ENCODE data around the gene RLN3. TPM values are rescaled to one million over a fixed set of nuclear protein-coding genes. Genes with fewer than 3 reads are reported as not detected.

Gene RLN3
- total RNA-seq, 5 donors from 2014 or later (not counting 1 experiment from before 2014, with no cell fraction given): not detected

DNA sequence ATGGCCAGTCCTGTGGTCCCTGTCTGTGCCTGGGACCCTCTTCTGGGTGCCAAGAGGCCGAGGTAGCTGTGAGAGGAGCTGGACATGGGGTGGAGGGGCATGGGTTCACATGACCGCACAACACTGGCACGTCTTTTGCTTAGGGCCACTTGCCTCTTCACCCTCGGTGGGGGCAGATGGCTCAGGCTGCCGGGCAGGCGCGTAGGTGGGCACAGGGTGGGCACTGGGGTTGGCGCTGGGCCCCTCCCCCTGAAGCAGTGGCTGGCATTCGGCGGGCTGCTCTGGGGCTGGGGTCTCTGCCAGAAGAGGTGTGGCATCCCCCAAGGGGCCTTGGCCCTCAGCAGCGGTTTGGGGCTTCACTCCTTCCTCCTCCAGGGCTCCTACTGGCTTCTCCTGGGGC is 25.6 kb downstream of the RLN3 start:
- no peaks in the 10 kb centered on the region for H3K9me3 ChIP-seq
- peaks cover 8 to 27% (median 12%) of the 10 kb centered on the region in 3 donors for H3K4me1 Mint-ChIP-seq
- H3K27me3 Mint-ChIP-seq: peaks cover 9 to 10% of the 10 kb centered on the region in 2 donors
- no peak overlapping the region for H3K27ac ChIP-seq (ENCODE audit: low read length)
- no peaks in the 10 kb centered on the region for H3K9me3 Mint-ChIP-seq
- CTCF ChIA-PET: interaction anchor here in 1 of 2 donors (0.5 kb wide), 1 partner anchor 91 kb away, joined by 3 read pairs; no protein-coding TSS in a partner anchor
- peaks cover 3 to 14% of the 10 kb centered on the region in 2 experiments for H3K4me1 ChIP-seq (ENCODE audit: control insufficient read depth in 1 of 2, extremely low read depth in 1 of 2, insufficient read depth in 2 of 2, low read length in 2 of 2)
- peaks cover 16 to 46% of the 10 kb centered on the region in 2 donors for H3K36me3 ChIP-seq (ENCODE audit: control insufficient read depth in 2 of 2, extremely low read depth in 1 of 2, insufficient read depth in 1 of 2, low read length in 1 of 2)
- H3K27ac Mint-ChIP-seq: no peak overlapping the region
- DNase-seq (no peak), ATAC-seq (replicated peaks in 1 of 4) (no peak)
- H3K27me3 ChIP-seq (replicated peaks in 1 of 2; ENCODE audit: control insufficient read depth in 2 of 2, extremely low read depth in 1 of 2, insufficient read depth in 2 of 2, low read length in 1 of 2): peaks cover 2 to 21% of the 10 kb centered on the region in 2 experiments
- no peak overlapping the region for H3K4me3 ChIP-seq (ENCODE audit: control insufficient read depth in 1 of 2, extremely low read depth in 1 of 2, low read length in 1 of 2)
- H3K4me3 Mint-ChIP-seq: no peak overlapping the region
- H3K36me3 Mint-ChIP-seq: peaks cover 26% of the 10 kb centered on the region
- POLR2A ChIA-PET: no interaction called here
- 93% methylated on average over 10 of the region's 11 CpGs for WGBS (ENCODE audit: insufficient coverage)

DNA sequence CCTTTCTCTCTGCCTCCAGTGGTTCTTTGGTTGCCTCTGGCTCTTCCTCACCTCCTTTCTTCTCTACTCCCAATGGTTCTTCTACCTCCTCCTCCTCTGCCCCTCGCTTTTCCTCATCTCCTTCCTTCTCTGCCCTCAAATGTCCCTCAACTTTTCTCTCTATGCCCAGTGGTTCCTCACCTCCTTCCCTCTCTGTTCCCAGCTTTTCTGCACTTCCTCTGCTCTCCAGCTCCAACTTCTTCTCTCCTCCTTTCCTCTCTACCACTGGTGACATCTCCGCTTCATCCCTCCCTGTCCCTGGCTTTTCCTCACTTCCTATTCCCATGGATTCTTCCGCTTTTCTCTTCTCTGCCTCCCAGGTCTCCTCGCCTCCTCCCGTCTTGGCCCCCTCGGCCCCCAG is 26.2 kb downstream of the RLN3 start:
- Histone ChIP-seq H3K27me3 (replicated peaks in 1 of 2; ENCODE audit: control insufficient read depth in 2 of 2, extremely low read depth in 1 of 2, insufficient read depth in 2 of 2, low read length in 1 of 2) (peaks cover 2 to 27% of the 10 kb centered on the region in 2 experiments), H3K4me3 (ENCODE audit: control insufficient read depth in 1 of 2, extremely low read depth in 1 of 2, low read length in 1 of 2) (no peak overlapping the region), H3K27ac (ENCODE audit: low read length) (no peak overlapping the region), H3K9me3 (no peaks in the 10 kb centered on the region), H3K36me3 (ENCODE audit: control insufficient read depth in 2 of 2, extremely low read depth in 1 of 2, insufficient read depth in 1 of 2, low read length in 1 of 2) (peaks cover 16 to 40% of the 10 kb centered on the region in 2 donors), H3K4me1 (ENCODE audit: control insufficient read depth in 1 of 2, extremely low read depth in 1 of 2, insufficient read depth in 2 of 2, low read length in 2 of 2) (peaks cover 3 to 20% of the 10 kb centered on the region in 2 experiments)
- H3K36me3 Mint-ChIP-seq: peaks cover 23% of the 10 kb centered on the region
- peaks cover 14 to 32% (median 18%) of the 10 kb centered on the region in 3 donors for H3K4me1 Mint-ChIP-seq
- peaks cover 14 to 16% of the 10 kb centered on the region in 2 donors for H3K27me3 Mint-ChIP-seq
- H3K9me3 Mint-ChIP-seq: no peaks in the 10 kb centered on the region
- DNase-seq: no peak
- ChIA-PET POLR2A (no interaction called here), CTCF (no interaction called here)
- no peak for ATAC-seq (replicated peaks in 1 of 4)
- H3K27ac Mint-ChIP-seq: peak overlapping the region in 1 of 2 donors; percentile 25
- H3K4me3 Mint-ChIP-seq: no peak overlapping the region
- WGBS (ENCODE audit: insufficient coverage): 78% methylated on average over 4 of the region's 6 CpGs

DNA sequence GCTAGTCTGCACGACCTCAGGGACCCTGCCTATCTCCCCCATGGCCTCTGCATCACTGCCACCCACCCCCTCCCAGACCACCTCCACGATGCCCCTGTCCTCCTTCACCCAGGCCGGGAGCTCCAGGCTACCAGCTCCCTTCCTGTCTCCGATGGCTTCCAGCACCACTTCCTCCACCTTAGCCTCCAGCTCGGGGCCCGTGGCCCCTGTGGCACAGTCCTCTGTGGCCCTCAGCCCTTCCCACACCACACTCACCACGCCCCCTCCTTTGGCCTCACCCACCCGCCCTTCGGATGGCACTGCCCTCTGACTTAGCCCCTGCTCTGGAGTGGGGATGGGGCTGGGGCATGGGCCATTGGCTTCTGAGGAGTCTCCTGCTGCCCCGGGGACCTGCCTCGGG is 26.8 kb downstream of the RLN3 start:
- peak in 1 of 4 experiments; percentile 16 for ATAC-seq (replicated peaks in 1 of 4)
- H3K27ac ChIP-seq (ENCODE audit: low read length): no peak overlapping the region
- Mint-ChIP-seq H3K9me3 (no peaks in the 10 kb centered on the region), H3K4me3 (no peak overlapping the region), H3K27ac (no peak overlapping the region), H3K4me1 (peaks cover 14 to 32% (median 22%) of the 10 kb centered on the region in 3 donors), H3K27me3 (peaks cover 17 to 20% of the 10 kb centered on the region in 2 donors), H3K36me3 (peaks cover 23% of the 10 kb centered on the region)
- CTCF ChIA-PET: no interaction called here
- DNase-seq: no peak
- peaks cover 16 to 34% of the 10 kb centered on the region in 2 donors for H3K36me3 ChIP-seq (ENCODE audit: control insufficient read depth in 2 of 2, extremely low read depth in 1 of 2, insufficient read depth in 1 of 2, low read length in 1 of 2)
- no peaks in the 10 kb centered on the region for H3K9me3 ChIP-seq
- peaks cover 3 to 23% of the 10 kb centered on the region in 2 experiments for H3K4me1 ChIP-seq (ENCODE audit: control insufficient read depth in 1 of 2, extremely low read depth in 1 of 2, insufficient read depth in 2 of 2, low read length in 2 of 2)
- no peak overlapping the region for H3K4me3 ChIP-seq (ENCODE audit: control insufficient read depth in 1 of 2, extremely low read depth in 1 of 2, low read length in 1 of 2)
- peaks cover 3 to 33% of the 10 kb centered on the region in 2 experiments for H3K27me3 ChIP-seq (replicated peaks in 1 of 2; ENCODE audit: control insufficient read depth in 2 of 2, extremely low read depth in 1 of 2, insufficient read depth in 2 of 2, low read length in 1 of 2)
- 30% methylated on average over 6 of the region's 11 CpGs for WGBS (ENCODE audit: insufficient coverage)
- POLR2A ChIA-PET: no interaction called here

DNA sequence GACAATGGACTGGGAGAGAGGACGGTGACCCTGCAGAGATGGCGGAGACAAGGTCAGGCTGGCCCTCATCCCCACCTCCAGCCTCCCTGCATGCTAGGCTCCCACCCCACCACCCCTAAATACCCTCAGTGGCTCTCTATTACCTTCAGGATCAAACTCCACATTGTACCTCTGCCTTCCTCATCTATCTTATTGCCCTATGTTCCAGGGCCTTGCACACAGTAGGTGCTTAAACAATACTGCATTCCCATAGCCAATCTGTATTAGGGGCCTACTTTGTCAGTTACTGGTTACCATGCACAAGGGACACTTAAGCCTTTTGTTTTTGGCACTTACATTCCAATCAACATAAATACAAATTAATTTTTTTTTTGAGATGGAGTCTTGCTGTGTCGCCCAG is 27.4 kb downstream of the RLN3 start:
- H3K4me1 ChIP-seq (ENCODE audit: control insufficient read depth in 1 of 2, extremely low read depth in 1 of 2, insufficient read depth in 2 of 2, low read length in 2 of 2): peaks cover 3 to 24% of the 10 kb centered on the region in 2 experiments
- peak in 1 of 4 experiments; percentile 5 for ATAC-seq (replicated peaks in 1 of 4)
- Mint-ChIP-seq H3K27me3 (peaks cover 19 to 23% of the 10 kb centered on the region in 2 donors), H3K4me3 (no peak overlapping the region), H3K4me1 (peaks cover 14 to 32% (median 23%) of the 10 kb centered on the region in 3 donors), H3K27ac (no peak overlapping the region), H3K36me3 (peaks cover 17% of the 10 kb centered on the region), H3K9me3 (no peaks in the 10 kb centered on the region)
- H3K36me3 ChIP-seq (ENCODE audit: control insufficient read depth in 2 of 2, extremely low read depth in 1 of 2, insufficient read depth in 1 of 2, low read length in 1 of 2): peaks cover 14 to 28% of the 10 kb centered on the region in 2 donors
- CTCF ChIA-PET: no interaction called here
- DNase-seq: no peak
- no peak overlapping the region for H3K27ac ChIP-seq (ENCODE audit: low read length)
- H3K27me3 ChIP-seq (replicated peaks in 1 of 2; ENCODE audit: control insufficient read depth in 2 of 2, extremely low read depth in 1 of 2, insufficient read depth in 2 of 2, low read length in 1 of 2): peaks cover 4 to 40% of the 10 kb centered on the region in 2 experiments
- POLR2A ChIA-PET: no interaction called here
- no peaks in the 10 kb centered on the region for H3K9me3 ChIP-seq
- H3K4me3 ChIP-seq (ENCODE audit: control insufficient read depth in 1 of 2, extremely low read depth in 1 of 2, low read length in 1 of 2): no peak overlapping the region
- 95% methylated on average over 3 of the region's 3 CpGs for WGBS (ENCODE audit: insufficient coverage)

DNA sequence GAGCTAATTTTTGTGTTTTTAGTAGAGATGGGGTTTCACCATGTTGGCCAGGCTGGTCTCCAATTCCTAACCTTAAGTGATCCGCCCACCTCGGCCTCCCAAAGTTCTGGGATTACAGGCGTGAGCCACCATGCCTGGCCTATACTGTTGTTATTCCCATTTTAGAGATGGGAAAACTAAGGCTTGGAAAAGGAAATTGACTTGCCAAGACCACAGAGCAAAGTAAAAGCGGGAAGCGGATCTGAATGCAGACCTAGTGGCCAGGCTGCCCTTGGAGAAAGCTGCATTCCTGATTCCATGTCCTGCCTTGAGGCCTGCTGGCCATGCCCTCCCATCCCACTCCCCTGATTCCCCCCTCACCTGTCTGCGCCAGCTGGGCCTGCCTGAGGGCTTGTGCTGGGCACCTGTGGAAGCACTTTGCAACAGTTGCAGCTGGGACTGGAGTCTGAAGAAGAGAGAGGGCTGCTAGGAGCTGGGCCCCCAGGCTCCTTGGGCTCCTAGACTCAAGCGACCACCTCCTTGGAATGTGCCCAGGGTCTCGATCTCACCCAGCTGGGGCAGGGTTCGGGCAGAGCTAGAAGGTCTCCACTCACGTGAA is 28.2 kb downstream of the RLN3 start:
- POLR2A ChIA-PET: no interaction called here
- no peak overlapping the region for H3K27ac ChIP-seq (ENCODE audit: low read length)
- H3K27me3 ChIP-seq (replicated peaks in 1 of 2; ENCODE audit: control insufficient read depth in 2 of 2, extremely low read depth in 1 of 2, insufficient read depth in 2 of 2, low read length in 1 of 2): peaks cover 4 to 47% of the 10 kb centered on the region in 2 experiments
- no peaks in the 10 kb centered on the region for H3K9me3 ChIP-seq
- Mint-ChIP-seq H3K27me3 (peaks cover 19 to 26% of the 10 kb centered on the region in 2 donors), H3K4me1 (peaks cover 14 to 32% (median 23%) of the 10 kb centered on the region in 3 donors), H3K4me3 (peak overlapping the region in 2 of 3 donors; percentile 31 to 75), H3K27ac (no peak overlapping the region), H3K9me3 (no peaks in the 10 kb centered on the region), H3K36me3 (peaks cover 15% of the 10 kb centered on the region)
- ATAC-seq (replicated peaks in 1 of 4): no peak
- CTCF ChIA-PET: interaction anchor here in 1 of 2 donors (0.6 kb wide), 1 partner anchor 147 kb away, joined by 4 read pairs; no protein-coding TSS in a partner anchor
- H3K4me1 ChIP-seq (ENCODE audit: control insufficient read depth in 1 of 2, extremely low read depth in 1 of 2, insufficient read depth in 2 of 2, low read length in 2 of 2): peaks cover 3 to 24% of the 10 kb centered on the region in 2 experiments
- DNase-seq: no peak
- WGBS (ENCODE audit: insufficient coverage): 97% methylated on average over 8 of the region's 10 CpGs
- H3K4me3 ChIP-seq (ENCODE audit: control insufficient read depth in 1 of 2, extremely low read depth in 1 of 2, low read length in 1 of 2): no peak overlapping the region
- H3K36me3 ChIP-seq (ENCODE audit: control insufficient read depth in 2 of 2, extremely low read depth in 1 of 2, insufficient read depth in 1 of 2, low read length in 1 of 2): peaks cover 14 to 21% of the 10 kb centered on the region in 2 donors

DNA sequence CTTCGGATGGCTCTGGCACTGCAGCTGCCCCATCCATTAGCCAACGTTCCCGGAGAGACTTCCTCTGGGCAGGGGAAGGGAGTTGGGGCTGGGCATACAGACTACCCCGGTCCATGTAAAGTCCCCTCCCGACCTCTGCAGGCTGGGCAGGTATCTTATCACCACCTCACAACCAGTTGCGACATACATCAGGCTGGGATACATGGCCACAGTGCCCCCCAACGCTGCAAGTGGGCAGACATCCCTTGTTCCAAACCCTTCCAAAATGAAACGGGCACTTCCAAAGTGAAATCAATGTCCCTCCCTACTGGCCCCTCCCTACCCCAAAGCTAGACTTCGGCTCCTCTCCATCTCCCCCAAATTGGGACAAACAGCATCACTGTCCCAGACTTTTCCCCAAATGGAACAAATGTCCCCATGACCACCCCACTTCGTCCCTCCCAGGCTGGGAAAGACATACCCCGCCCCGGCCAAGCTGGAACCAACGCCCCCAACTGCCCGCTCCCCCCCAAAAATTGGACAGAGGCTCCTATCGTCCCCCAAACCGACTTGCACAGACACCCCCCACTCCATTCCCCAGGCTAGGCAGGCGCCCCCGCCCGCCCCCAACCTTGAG is 28.9 kb downstream of the RLN3 start:
- CTCF ChIA-PET: interaction anchor here (0.5 to 0.6 kb wide), 4 partner anchors 53 to 272 kb away, joined by 3 to 6 read pairs (median 4); no protein-coding TSS in a partner anchor
- peaks cover 14 to 32% (median 23%) of the 10 kb centered on the region in 3 donors for H3K4me1 Mint-ChIP-seq
- no peak overlapping the region for H3K27ac Mint-ChIP-seq
- H3K9me3 ChIP-seq: no peaks in the 10 kb centered on the region
- no peaks in the 10 kb centered on the region for H3K9me3 Mint-ChIP-seq
- 48% methylated on average over 11 of the region's 19 CpGs for WGBS (ENCODE audit: insufficient coverage)
- peaks cover 12 to 14% of the 10 kb centered on the region in 2 donors for H3K36me3 ChIP-seq (ENCODE audit: control insufficient read depth in 2 of 2, extremely low read depth in 1 of 2, insufficient read depth in 1 of 2, low read length in 1 of 2)
- H3K36me3 Mint-ChIP-seq: peaks cover 11% of the 10 kb centered on the region
- peak overlapping the region; percentile 31 to 75 (median 41) for H3K4me3 Mint-ChIP-seq
- no peak overlapping the region for H3K4me3 ChIP-seq (ENCODE audit: control insufficient read depth in 1 of 2, extremely low read depth in 1 of 2, low read length in 1 of 2)
- POLR2A ChIA-PET: no interaction called here
- peaks cover 19 to 31% of the 10 kb centered on the region in 2 donors for H3K27me3 Mint-ChIP-seq
- peaks cover 4 to 54% of the 10 kb centered on the region in 2 experiments for H3K27me3 ChIP-seq (replicated peaks in 1 of 2; ENCODE audit: control insufficient read depth in 2 of 2, extremely low read depth in 1 of 2, insufficient read depth in 2 of 2, low read length in 1 of 2)
- no peak for DNase-seq
- no peak for ATAC-seq (replicated peaks in 1 of 4)
- H3K27ac ChIP-seq (ENCODE audit: low read length): no peak overlapping the region
- H3K4me1 ChIP-seq (ENCODE audit: control insufficient read depth in 1 of 2, extremely low read depth in 1 of 2, insufficient read depth in 2 of 2, low read length in 2 of 2): peaks cover 3 to 24% of the 10 kb centered on the region in 2 experiments
